Parathyroid adenoma (tissue), 2 donors: Measurements from ENCODE around the gene AGBL4.

Experiments
- H2AFZ ChIP-seq: fragments of 300-600 bp; sonication (generic); one replicate; pipeline ENCODE4 v1.7.0; 2017; ENCODE audit warnings: antibody characterized with exemption, mild to moderate bottlenecking
- H3K27ac ChIP-seq: fragments of 300-600 bp; sonication (generic); one replicate; pipeline ENCODE4 v1.7.0; 2017
- H3K27me3 ChIP-seq: fragments of 300-600 bp; sonication (generic); one replicate; pipeline ENCODE4 v1.7.0; 2017; ENCODE audit warnings: low read length; ENCODE audit not compliant: control insufficient read depth, insufficient read depth
- H3K36me3 ChIP-seq: fragments of 300-600 bp; sonication (generic); one replicate; pipeline ENCODE4 v1.7.0; 2017; ENCODE audit warnings: low read length; ENCODE audit not compliant: control insufficient read depth, insufficient read depth
- H3K4me1 ChIP-seq: fragments of 300-600 bp; sonication (generic); one replicate; pipeline ENCODE4 v1.7.0; 2017; ENCODE audit warnings: control low read depth
- H3K4me2 ChIP-seq: fragments of 300-600 bp; sonication (generic); one replicate; pipeline ENCODE4 v1.7.0; 2017; ENCODE audit warnings: low read length
- H3K4me3 ChIP-seq: fragments of 300-600 bp; sonication (generic); one replicate; pipeline ENCODE4 v1.7.0; 2017; ENCODE audit warnings: low read depth, low read length
- H3K79me2 ChIP-seq: fragments of 300-600 bp; sonication (generic); one replicate; pipeline ENCODE4 v1.7.0; 2017; ENCODE audit warnings: control low read depth
- H3K9ac ChIP-seq: fragments of 300-600 bp; sonication (generic); one replicate; pipeline ENCODE4 v1.7.0; 2017; ENCODE audit warnings: mild to moderate bottlenecking
- H3K9me3 ChIP-seq: fragments of 300-600 bp; sonication (generic); one replicate; pipeline ENCODE4 v1.7.0; 2017; ENCODE audit warnings: low read length; ENCODE audit not compliant: control insufficient read depth
- CTCF ChIP-seq: fragments of 300-600 bp; sonication (generic); IDR thresholded peaks from one replicate; pipeline ENCODE4 v1.7.0; 2017; ENCODE audit warnings: antibody characterized with exemption, mild to moderate bottlenecking
- donor health status: primary hyperparathyroidism.

AGBL4 gene

GRCh38 chr1:48794816-48795215 is 1228.9 kb downstream of the AGBL4 start:
- no peak overlapping the region for H3K9ac ChIP-seq
- TF ChIP-seq CTCF: no peak
- no peak overlapping the region for H2AFZ ChIP-seq
- no peaks in the 10 kb centered on the region for H3K79me2 ChIP-seq
- no peaks in the 10 kb centered on the region for H3K4me1 ChIP-seq
- H3K36me3 ChIP-seq: no peaks in the 10 kb centered on the region
- H3K9me3 ChIP-seq: no peaks in the 10 kb centered on the region
- no peak overlapping the region for H3K4me2 ChIP-seq
- H3K4me3 ChIP-seq: no peak overlapping the region
- no peaks in the 10 kb centered on the region for H3K27me3 ChIP-seq
- H3K27ac ChIP-seq: no peak overlapping the region

- H3K4me2 ChIP-seq: no peak overlapping the region
- no peaks in the 10 kb centered on the region for H3K4me1 ChIP-seq
- H3K79me2 ChIP-seq: no peaks in the 10 kb centered on the region
- H3K4me3 ChIP-seq: no peak overlapping the region
- no peak overlapping the region for H3K27ac ChIP-seq
- H3K27me3 ChIP-seq: no peaks in the 10 kb centered on the region
- no peak for TF ChIP-seq CTCF
- no peaks in the 10 kb centered on the region for H3K36me3 ChIP-seq
- H2AFZ ChIP-seq: no peak overlapping the region
- no peak overlapping the region for H3K9ac ChIP-seq
- no peaks in the 10 kb centered on the region for H3K9me3 ChIP-seq
Observed at GRCh38 chr1:48793863-48794262, 1229.9 kb downstream of the AGBL4 start.

GRCh38 chr1:48792961-48793360 is 1230.8 kb downstream of the AGBL4 start:
- Histone ChIP-seq H3K9me3 (no peaks in the 10 kb centered on the region), H3K27ac (no peak overlapping the region), H3K4me1 (no peaks in the 10 kb centered on the region), H3K27me3 (no peaks in the 10 kb centered on the region), H3K9ac (no peak overlapping the region), H3K4me3 (no peak overlapping the region), H3K4me2 (no peak overlapping the region), H2AFZ (no peak overlapping the region), H3K79me2 (no peaks in the 10 kb centered on the region), H3K36me3 (no peaks in the 10 kb centered on the region)
- TF ChIP-seq CTCF: no peak

- Histone ChIP-seq H2AFZ (no peak overlapping the region), H3K4me2 (no peak overlapping the region), H3K9me3 (no peaks in the 10 kb centered on the region), H3K79me2 (no peaks in the 10 kb centered on the region), H3K4me3 (no peak overlapping the region), H3K9ac (no peak overlapping the region), H3K36me3 (no peaks in the 10 kb centered on the region), H3K27me3 (no peaks in the 10 kb centered on the region), H3K4me1 (no peaks in the 10 kb centered on the region), H3K27ac (no peak overlapping the region)
- TF ChIP-seq CTCF: no peak
Observed at GRCh38 chr1:48790397-48790796, 1233.4 kb downstream of the AGBL4 start.

- H3K4me1 ChIP-seq: no peaks in the 10 kb centered on the region
- TF ChIP-seq CTCF: no peak
- no peak overlapping the region for H2AFZ ChIP-seq
- H3K36me3 ChIP-seq: no peaks in the 10 kb centered on the region
- H3K27ac ChIP-seq: no peak overlapping the region
- H3K9ac ChIP-seq: no peak overlapping the region
- no peaks in the 10 kb centered on the region for H3K79me2 ChIP-seq
- H3K9me3 ChIP-seq: no peaks in the 10 kb centered on the region
- no peak overlapping the region for H3K4me2 ChIP-seq
- H3K4me3 ChIP-seq: no peak overlapping the region
- H3K27me3 ChIP-seq: no peaks in the 10 kb centered on the region
Observed at GRCh38 chr1:48789903-48790302, 1233.9 kb downstream of the AGBL4 start.
